GM12878 (cell line): ENCODE data around the gene RASAL3.

Experiments
- BHLHE40 ChIP-seq, 2 experiments: fragments of 450-650 bp in 1 of 2; IDR thresholded peaks; 2 replicates each; pipeline ENCODE4 v1.6.1; 2011 to 2017; ENCODE audit warnings: low read depth in 2 of 2, borderline replicate concordance in 1 of 2, improper control_type of control experiment in 1 of 2, low read length in 1 of 2, mild to moderate bottlenecking in 1 of 2
- POLR2A ChIP-seq: IDR thresholded peaks from 2 replicates; pipeline ENCODE4 v1.6.1; 2011; ENCODE audit warnings: low read depth, mild to moderate bottlenecking, low read length
- RAD21 ChIP-seq: IDR thresholded peaks from 2 replicates; pipeline ENCODE4 v1.6.1; 2011; ENCODE audit warnings: mild to moderate bottlenecking, low read depth, low read length, moderate library complexity; ENCODE audit not compliant: insufficient read depth
- TCF12 ChIP-seq: IDR thresholded peaks from 2 replicates; pipeline ENCODE4 v1.6.1; 2011; ENCODE audit warnings: low read depth, mild to moderate bottlenecking, low read length

DNA sequence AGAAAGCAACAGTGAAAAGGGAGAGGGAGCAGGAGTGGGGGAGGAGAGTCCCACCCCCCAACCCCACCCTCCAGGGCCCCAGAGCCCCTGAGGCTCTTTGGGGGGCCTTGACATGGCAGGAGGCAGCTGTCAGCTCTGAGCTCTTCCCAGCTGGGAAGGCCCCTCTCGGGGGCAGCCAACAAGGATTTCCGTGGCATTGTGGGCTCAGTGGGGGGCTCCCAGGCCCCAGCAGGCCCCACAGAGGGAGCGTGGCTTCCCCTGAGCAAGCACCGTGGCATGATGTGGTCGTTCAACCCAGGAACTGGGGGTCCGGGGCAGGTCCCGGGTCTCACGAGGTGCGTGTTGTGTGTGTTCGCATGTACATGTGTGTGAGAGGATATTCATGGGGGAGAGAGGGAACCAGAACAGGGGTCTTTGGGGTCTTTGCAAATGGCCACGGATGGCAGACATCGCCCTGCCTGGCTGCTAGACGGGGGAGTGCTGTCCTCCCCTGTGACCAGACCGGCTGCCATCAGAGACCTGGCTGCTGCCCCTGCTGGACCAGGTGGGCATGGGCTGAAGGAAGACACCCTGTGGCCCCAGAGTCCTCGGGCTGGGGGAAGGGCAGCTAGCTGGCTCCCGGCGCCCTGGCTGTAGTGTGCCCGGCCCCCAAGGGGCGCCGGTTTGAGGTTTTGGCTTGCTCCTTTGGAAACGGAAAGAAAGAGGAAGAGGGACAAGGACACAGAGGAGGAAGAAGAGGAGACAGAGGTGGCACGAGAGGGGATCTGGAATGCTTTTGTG lies 41.9 kb downstream of the RASAL3 start:
- no peak for TF ChIP-seq RAD21
- no peak for TF ChIP-seq POLR2A
- TF ChIP-seq BHLHE40 (IDR thresholded peaks at IDR 0.05; ENCODE audit: borderline replicate concordance in 1 of 2, low read depth in 2 of 2, low read length in 1 of 2), result no peak
- no peak for TF ChIP-seq TCF12
